DMS153 treated with DMSO at 0.1 percent for 48 hours (cell line): Measurements from ENCODE around the gene CRYBA2.

Source experiments
- DNase-seq: peaks from one replicate; lab custom pipeline; 2025; ENCODE audit not compliant: unreplicated experiment; lab: John Stamatoyannopoulos, UW

Gene CRYBA2

GRCh38 chr2:219024059-219024458 lies 30.8 kb upstream of the CRYBA2 start:
- no peak for DNase-seq

DNA sequence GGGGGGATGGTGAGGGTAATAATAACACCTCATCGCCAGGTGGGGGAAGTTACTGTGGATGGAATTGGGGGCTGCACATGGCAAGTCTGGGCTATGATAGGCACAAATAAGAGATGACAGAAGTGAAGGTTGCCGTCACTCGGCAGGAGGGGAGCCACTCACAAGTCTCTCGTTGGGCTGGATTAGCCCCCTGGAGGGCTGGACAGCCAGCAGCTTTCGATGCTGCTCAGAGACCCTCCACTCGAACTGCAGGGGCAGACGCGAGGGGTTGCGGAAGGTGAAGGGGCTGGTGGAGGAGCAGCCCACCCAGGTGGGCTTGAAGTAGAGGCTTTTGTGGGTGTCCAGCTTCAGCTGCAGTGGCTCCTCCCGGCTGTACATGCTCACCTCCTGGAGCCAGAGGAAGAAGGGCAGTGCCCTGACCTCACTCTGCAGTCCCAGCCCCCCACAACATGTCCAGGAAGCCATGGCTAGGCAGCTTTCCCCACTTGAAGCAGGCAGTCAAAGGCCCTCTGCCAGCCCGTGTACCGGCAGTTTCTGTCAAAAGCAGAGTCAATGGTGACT lies 29.9 kb upstream of the CRYBA2 start:
- DNase-seq: no peak

GRCh38 chr2:219022616-219023015 lies 29.4 kb upstream of the CRYBA2 start:
- no peak for DNase-seq

DNA sequence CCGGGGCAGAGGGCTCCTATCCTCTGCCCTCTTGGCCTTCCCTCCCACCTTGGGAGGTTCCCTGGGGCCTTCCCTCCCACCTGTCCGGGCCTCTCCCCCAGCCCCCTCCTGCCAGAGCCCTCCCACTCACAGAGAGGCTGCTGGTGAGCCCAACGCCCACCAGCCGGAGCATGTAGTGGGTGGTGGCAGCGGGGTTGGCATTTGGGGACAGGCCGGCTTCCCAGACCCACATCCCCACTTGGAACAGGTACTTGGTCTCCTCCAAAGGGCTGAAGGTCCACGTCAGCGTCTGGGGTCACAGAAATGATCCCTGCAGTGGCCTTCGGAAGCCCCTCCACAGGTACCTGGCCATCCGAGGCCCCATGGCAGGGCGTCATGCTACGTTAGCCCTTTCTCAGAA lies 28.8 kb upstream of the CRYBA2 start:
- no peak for DNase-seq

DNA sequence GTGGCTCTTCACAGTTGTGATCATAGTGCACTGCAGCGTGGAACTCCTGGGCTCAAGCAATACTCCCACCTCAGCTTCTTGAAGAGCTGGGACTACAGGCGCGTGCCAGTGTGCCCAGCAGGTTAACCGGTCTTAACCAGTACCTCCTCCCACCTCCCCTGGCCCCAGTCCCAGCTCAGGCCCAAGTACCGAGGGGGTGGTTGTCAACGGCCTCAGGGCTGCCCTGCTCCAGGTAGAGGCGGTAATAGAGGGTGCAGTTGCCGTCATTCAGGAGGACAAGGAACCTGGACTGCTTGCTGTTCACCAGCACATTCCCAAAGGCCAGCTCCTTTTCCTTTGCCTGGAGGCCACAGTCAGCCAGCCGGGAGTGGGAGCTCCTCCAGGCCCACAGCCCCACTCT lies 28.4 kb upstream of the CRYBA2 start:
- DNase-seq: no peak

GRCh38 chr2:219020604-219021365 lies 27.6 kb upstream of the CRYBA2 start:
- no peak for DNase-seq

DNA sequence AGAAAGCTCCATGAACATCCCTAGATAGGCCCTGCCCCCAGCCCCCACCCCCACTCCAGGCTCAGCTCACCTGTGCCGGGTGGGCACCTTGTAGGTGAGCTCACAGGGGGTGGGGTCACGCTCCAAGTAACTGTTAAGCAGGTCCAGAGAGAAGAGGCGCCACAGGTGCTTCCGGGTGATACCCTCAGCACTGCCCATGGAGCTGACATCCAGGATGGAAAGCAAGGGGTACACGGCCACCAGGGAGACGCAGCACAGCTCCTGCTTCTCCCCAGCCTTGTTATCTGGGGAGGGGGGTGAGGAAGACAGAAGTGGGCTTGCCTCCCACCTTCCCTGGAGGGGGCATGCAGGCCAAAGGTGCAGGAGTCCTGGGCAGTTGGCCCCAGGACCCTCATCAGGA lies 26.2 kb upstream of the CRYBA2 start:
- no peak for DNase-seq

DNA sequence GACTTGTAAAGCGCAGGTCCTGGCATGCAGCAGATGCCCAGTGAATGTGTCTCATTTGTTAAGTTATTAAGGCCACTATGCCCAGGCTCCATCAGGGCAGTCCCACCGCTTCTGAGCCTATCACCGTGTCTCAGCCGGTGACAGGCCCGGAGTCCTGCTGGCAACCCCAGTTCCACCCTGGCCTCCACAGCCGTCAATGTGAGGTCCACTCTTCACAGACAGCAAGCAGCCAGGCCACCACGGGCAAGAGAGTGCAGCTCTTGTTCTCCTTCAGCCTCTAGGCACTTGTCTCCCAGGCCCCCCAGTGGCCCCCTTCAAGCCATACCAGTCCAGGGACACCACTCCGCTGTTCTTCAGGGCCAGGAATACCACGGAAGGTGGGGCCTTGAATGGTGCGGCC lies 25.5 kb upstream of the CRYBA2 start:
- no peak for DNase-seq

GRCh38 chr2:219018286-219018685 lies 25.1 kb upstream of the CRYBA2 start:
- no peak for DNase-seq

- no peak for DNase-seq
These were observed 24.1 kb upstream of the CRYBA2 start for GRCh38 chr2:219017201-219017931.

- no peak for DNase-seq
These were observed 23.5 kb upstream of the CRYBA2 start for GRCh38 chr2:219016721-219017120.

- DNase-seq: no peak
These were observed 17.7 kb upstream of the CRYBA2 start for GRCh38 chr2:219010873-219011272.

GRCh38 chr2:219010162-219010756 lies 17.0 kb upstream of the CRYBA2 start:
- DNase-seq: no peak

GRCh38 chr2:219009294-219009693 lies 16.1 kb upstream of the CRYBA2 start:
- no peak for DNase-seq

DNA sequence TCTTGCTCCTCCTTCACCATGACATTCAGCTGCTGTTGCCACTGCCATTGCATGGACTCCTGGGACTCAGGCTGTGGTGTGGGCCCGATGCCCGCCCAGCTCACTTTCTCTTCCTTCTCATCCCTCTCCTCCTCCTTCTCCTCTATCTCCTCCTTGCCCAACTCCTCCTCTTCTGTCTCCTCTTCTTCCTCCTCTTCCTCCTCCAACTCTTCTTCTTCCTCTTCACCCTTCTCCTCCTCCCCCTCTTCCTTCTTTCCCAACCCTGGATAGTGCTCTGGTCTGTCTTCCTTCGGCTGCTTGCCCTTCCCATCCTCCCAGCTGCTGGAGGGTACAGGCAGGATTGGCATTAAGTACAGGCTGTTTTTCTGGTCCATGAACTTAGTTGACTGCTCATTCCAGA lies 10.8 kb upstream of the CRYBA2 start:
- no peak for DNase-seq

GRCh38 chr2:219003267-219003634 lies 10.0 kb upstream of the CRYBA2 start:
- DNase-seq: no peak

GRCh38 chr2:219002395-219003266 lies 9.4 kb upstream of the CRYBA2 start:
- peak; percentile 79 for DNase-seq

DNA sequence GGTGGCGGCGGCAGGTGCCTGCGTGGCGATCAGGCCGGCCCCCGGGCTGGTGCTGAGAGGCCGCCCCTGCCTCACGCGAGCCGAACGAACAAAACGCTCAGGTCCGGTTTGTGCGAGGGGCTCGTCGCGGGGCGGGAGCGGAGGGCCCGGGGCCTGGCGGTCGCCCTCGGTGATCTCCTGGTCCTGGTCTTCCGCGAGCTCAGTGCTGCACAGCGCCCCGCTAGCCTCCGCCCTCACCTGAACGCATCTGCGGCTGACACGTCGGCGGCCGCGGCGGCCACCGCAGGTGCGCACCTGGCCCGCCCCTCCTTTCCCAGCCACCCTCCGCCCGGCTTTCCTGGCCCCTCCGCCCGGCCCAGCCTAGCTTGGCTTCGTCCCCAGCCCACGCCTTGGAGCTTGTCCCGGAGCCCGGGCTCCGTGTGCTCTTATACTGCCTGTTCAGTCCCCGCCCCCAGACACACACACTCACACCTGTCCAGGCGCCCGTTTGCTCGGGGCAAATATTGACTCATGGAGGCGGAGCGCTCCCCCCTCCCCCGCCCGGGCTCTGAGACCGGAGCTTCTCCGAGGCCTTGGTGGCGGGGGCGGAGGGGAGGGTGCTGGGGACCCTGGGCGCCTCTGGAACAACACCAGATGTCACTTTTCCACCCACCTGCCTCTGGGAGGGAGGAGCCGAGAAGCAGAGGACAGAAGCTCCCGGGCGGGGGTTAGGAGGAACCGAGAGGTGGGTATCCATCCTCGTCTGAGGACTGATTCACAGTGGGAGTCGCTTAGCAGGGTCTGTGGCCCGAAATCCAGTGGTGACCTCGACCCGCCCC lies 8.6 kb upstream of the CRYBA2 start:
- DNase-seq: peak; percentile 93

- DNase-seq: no peak
These were observed 7.9 kb upstream of the CRYBA2 start for GRCh38 chr2:219001100-219001576.

DNA sequence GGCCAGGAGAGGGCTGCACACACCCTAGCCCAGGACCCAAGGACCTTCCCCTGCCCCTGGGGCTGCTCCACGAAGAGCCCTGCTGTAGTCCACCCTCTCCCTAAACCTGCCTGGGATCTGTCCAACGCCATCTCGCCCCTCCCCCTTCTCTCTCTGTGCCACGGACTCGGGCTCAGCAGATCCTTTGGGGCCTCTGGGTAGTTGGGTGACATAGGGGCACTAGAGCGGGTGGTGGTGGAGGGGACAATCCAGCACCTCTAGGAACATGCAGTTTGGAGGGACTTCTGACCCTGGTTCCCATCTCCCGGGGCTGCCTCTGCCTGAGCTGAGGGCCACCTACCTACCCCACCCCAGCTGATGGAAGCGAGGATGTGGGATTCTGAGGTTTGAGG lies 7.3 kb upstream of the CRYBA2 start:
- no peak for DNase-seq
